Effector CD4-positive, alpha-beta T cell (primary cell): ENCODE measurements around the gene NRARP.

Source experiments
- DNase-seq: peaks from one replicate; pipeline ENCODE4 v3.0.0-alpha.2; 2020

The NRARP gene

DNA sequence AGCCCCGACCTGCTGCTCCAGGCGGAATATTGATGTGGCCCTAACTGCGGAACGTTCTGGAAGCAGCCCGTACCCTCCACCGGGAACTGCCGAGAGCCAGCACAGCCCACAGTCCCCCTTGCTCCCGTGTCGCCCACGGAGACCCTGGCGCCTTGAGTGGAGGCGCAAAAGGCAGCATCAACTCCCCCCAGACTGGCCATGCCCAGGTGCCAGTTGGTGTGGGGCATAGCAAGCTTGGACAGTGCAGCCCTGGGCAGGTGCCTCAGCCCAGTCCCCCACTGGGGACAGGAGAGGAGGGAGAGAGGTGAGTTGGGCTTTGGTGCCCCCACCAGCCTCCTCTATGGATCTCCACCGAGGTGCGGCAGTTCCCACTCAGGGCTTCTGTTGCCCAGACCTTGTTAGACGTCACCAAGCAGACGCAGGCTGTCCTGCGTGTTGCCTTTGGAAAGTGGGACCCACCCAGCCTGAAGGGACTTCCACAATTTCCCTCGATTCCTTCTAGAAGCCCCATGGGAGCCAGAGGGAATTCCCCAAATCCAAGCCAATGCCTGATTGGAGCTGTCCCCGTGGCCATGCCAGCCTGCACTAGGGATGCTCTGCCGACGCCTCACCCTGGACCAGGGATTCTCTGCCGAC is 19.8 kb upstream of the NRARP start:
- DNase-seq: no peak

DNA sequence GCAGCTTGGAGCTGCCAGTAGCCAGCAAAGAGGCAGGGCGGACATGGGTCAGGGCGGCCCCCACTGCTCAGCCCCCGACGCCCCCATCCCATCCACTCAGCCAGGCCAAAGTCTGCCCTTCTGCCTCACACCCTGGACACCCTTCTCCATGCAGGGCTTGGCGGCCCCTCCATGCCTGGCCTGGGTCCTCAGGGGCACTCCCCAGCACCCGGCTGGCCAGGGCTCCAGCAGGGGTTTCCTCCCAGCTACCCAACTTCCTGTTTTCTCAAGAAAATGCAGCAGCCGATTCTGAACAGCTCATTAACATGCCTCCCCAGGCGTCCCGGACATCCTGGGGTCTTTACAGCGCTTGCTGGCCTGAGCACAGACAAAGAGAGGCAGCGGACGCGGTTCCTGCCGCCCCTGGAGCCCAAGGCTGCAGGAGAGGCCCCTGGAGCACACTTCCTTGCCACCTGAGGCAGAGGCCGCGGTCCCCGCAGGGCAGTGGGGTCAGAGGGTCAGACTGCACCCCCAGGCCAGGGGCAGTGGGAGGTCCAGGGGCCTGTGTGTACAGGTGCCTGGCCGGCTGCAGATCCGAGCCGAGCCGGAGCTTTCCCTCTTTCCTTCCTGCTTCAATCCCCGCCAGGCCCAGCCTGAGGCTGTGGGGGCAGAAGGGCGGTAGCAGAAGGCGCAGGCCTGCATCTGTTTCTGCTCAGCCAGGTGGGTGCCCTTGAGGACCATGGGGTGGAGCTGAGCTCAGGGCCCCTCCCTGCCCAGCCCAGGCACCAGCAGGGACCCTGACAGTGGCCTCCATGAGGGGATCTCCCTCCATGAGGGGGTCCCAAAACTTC is 18.7 kb upstream of the NRARP start:
- DNase-seq: no peak

DNA sequence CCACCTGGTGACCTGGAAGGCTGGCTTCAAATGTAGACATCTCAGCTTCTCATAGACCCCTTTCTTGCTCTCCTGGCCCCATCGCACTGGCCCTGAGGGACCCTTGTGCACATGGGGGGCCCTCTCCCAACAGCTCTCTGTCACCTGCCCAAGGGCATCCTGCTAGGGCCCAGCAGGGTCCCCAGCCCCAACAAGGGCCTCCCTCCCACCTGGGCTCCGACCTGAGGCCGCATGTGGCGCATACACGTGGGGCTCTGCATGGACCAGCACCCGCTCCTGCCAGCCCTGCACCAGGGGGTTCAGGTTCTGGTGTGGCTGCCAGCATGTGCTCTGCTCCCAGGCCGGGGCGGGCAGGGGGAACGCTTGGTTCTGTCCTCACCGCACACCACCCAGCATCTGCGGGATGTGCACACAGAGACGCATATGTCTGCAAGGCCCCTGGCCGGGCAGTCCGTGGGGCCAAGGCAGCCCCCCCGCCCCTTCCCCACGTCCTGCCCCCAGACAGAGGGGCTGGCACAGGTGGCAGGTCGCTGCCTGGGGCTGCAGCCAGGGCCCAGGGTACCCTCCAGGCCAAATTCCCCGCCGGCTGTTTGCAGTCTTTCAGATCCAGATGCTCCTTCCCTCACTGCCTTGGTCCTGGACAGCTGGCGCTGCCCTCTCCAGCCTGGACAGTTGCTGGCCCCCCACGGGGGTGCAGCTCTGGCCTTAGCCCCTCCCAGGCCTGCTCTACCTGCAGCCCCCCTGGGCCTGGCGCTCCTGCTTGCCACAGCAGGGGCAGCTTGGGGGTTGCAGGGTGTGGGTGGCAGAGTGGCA is 17.9 kb upstream of the NRARP start:
- DNase-seq: no peak

DNA sequence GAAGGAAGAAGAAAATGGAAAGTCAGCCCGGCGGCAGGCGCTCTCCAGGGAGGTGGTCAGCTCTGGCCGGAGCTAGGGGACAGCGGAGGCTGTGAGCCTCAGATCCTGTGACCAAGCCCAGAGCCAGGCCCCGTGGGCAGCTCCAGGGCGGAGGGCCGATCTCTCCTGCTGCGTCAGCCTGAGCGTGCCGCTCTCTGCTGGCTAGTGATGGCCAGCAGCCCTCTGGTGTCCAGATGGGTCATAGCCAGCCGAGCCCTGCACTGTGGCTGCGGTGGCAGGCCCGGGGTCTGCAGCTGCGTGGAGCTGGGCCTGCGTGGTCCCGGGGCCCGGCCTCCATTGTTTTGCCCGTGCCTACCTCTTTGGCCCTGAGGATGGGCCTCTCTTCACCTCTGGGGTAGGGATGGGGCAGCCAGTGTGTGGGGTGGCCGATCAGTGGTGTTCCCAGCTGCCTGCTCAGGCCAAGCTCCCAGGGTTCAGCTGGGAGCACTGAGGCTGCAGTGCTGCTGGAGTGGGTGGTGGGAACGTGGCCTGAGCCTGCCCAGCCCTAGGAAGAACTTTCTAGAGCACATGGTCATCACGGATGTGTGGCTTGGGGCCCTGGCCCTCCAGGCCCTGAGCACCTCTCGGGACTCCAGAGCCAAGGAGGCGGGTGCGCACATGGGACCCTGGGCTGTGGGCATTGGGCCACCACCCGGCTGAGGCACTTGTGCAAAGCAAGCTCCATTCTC is 17.1 kb upstream of the NRARP start:
- no peak for DNase-seq

DNA sequence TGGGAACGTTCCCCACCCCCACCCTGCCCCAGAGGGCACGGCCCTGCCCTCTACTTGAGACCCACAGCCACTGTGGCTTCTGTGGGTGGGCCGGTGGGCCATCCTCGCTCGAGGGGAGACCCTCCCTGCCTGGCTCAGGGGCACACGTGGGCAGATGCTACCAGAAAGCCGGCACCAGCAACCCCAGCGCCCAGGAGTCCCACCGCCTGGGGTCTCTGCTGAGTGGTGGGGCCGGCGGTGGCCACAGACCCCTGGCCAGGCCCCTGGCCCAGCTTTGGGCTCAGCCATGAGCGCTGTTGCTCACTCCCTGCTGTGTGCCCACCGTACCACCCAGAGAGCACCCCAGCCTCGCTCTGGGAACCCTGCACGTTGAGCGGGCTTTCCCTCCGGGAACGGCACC is 16.5 kb upstream of the NRARP start:
- DNase-seq: no peak

DNA sequence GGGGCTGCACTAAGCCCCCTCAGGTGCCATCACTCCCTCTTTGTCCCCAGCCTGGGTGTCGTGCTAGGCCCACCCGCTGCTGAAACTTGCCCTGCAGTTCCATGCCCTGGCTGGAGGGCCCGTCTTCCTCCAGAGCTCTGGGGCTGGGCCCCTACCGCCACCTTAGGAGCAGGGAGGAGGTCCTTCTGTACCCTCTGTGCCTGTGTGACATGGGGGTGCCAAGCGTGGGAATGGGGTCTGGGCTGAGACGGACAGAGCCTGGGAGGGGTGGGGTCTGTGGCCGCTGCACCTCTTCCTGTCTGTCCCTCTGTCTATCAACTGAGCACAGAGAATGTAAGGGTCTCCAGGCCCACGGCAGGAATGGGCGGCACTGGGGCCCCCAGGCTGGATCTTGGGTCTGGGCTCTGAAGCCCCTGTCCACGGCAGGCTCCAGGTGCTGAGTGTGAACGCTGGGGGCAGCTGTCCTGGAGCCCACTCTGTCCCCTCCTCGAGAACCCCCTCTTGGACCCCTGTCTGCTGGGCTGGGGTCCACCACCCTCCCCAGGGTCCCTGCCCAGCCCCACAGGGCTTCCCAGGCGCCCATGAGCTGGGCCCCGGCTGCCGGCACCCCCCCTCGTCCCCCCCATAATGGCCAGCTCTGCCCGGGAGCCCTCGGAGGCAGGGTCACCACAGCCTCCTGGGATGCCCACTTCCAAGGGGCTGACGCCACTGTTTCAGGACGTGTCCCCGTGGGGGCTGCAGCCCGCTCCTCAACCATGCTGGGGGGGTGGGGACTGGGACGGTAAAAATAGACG is 15.8 kb upstream of the NRARP start:
- no peak for DNase-seq

DNA sequence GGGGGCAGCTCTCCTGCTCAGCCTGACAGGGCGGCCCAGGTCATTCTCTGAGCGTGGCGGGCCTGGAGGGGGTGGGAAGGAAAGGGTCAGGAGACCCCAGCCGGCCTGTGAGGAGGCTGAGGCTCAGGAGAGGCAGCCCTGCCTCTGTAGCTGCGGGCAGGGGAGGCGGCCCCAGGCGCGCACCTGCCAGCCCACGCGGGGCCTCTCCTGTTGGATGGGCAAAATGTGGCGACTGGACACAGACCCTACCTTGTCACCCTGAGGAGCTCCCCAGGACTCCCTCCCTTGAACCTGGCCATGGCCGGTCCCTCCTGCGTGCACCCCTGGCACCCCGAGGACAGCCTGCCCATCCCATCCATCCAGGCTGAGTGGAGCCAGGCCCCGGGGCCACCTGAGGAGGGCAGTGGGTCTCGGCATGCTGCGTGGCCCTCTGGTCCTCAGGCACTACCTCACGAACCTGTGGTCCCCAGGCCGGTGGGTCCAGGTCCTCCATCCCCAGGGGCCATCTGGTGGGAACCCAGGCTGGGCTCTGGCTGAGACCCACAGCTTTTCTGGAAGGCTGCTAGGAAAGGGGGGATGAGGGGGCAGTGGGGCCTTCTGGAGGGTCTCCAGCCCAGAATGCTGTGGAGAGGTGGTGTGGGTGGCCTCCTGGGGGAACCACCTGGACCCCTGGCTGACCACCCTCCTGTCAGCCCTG is 15.1 kb upstream of the NRARP start:
- DNase-seq: no peak

DNA sequence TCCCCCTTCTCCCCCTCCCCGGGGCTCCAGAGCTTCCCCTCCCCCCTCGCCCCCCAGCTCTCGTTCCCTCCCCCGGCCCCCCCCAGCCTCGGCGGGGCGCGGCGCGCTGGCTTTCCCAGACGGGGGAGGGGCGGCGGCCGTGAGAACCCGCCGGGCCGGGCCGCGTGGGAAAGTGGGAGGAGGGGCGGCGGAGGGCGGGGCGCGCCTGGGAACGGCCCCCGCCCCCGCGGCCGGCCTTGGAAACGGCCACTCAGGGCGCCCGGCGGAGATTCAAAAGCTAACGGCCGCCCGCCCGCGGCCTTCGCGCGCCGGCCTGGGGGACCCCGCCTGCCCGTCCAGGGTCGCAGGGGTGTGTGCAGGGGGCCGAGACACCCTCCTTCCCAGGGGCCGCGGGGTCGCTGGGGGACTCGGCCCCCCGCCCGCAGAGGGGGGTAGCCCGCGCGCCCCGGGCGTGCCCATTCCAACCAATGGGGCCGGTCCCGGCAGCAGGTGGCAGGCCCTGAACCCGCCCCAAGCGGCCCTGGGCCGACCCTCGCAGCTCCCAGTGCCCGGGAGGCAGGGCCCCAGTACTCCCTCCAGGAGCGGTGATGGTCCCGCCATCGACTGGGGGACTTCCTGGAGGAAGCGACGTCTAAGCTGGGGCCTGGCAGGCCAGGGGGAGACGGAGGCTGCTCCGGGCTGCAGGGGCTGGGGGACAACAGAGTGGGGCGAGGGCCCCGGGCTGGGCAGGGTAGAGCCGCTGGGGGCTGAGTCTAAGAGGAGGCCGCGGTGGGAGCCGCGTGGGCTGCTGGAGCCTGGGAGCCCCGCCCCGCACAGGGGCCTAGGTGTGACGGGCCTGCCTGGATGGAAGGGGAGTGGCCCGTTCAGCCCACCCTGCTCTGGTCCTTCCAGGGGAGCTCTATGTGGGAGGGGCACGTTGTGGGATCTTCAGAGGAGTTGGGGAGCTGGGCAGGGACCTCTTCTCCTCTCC is 14.2 kb upstream of the NRARP start:
- no peak for DNase-seq

DNA sequence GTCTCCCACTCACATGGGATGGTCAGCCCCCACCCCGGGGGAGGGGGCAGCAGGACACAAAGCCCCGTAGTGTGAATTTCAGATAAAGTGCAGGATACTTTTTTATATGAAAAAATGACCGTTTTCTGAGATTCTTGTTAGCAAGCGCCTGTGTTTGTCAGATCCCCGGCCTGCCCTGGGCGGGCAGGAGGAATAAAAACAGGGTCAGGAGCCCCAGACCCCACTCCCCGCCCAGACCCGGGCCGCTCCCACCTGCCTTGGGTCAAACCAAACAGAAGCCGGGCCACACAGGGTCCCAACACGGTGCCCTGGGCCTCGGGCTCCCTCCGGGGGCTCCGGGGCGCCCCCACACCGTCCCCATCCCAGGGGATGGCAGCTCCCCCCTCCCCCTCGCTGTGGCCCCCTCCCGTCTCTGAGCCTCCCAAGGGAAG is 13.5 kb upstream of the NRARP start:
- no peak for DNase-seq

DNA sequence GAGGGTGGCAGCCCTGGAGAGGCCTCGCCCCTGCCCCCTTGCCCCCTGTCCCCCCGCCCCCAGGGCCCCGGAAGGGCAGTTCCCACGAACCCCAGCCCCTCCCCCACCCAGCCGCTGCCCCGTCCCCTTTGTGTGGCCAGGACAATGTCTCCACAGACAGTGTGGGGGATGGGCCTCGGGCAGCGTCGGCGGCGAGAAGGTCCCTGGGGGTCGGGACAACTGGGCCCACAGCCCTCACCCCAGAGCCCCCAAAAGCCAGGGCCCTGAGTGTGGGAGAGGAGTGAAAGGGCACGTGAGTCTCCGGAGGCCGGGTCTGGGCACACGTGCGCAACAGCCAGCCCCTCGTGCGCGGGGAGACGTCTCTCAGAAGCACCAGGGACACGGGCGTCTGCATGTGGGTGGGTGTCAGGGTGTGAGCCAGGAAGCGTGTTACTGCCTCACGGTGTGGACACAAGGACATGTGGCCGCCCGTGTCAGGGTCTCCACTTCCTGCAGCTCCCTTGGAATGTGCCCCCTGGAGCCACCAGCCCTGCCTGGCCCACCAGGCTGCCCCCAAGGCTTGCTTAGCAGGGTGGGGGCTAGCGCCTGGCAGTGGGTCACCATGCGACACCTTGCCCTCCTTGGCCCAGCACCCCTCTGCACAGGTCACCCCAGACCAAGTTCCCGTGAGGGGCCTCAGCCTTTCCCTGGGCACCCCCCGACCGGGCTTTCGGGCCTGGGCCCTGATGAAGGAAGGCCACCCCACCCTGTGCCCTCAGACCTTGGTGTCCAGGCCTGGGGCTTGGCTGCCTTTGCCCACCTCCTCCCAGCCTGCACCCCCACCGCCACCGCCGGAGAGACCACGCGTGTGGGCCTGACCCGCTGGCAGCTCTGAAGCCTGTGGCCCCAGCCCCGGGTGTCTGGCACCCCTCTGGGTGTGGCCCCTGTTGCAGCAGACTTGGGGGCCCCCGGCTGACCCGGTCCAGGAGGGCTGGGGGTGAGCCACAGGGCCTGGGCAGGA is 12.8 kb upstream of the NRARP start:
- no peak for DNase-seq

DNA sequence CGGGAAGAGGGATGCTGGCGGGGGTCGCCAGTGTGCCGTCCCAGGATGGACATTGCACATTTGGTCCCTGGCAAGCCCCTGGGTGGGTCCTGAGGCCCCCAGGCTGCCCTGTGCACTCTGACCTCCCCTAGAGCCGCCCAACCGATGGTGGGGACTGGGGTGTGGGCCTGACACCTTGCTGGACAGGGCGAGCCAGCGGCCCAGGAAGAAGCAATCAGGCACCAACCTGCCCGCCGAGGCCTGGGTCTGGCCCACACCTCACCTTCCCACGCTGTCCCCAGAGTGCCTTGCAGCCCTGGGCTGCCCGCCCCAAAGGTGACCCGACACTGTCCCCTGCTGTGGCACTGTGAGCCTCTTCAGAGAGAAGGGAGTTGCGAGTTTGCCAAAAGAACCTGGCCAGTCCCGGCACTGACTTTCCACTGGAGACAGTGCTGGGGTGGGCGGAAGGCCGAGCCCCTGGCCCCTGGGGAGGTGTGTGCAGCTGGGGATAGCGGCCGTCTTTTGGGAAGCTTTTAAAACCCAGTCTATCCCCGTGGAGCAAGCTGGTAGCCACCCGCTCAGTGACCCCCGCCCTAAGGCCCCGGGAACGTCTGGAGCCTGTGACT is 12.0 kb upstream of the NRARP start:
- no peak for DNase-seq

DNA sequence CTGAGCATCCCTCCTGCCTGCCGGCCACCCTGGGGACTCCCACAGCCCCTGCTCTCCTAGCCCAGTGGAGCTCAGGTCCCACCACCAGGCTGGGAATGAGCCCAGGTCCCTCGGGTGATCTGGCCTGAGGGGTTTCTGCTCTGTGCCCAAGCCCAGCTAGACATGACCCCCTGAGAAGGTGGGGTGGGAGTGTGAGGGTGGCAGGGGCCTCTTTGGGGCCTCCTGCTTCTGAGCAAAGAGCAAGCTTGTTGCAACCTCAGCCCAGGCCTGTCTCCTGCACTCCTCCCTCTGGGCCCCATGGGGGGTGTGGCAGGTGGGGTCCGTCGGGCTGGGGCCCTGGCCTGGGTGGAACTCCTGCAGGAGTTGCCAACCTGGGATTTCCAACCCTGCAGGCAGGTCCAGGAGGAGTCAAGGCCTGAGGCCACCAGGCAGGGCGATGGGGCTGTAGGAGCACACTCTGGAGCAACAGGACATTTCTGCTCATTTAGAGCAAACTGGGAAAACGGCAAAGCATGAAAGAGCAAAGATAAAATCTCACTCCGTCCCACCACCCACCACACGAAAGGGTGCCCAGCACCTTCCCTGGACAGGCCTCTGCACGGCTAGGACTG is 11.4 kb upstream of the NRARP start:
- DNase-seq: no peak

DNA sequence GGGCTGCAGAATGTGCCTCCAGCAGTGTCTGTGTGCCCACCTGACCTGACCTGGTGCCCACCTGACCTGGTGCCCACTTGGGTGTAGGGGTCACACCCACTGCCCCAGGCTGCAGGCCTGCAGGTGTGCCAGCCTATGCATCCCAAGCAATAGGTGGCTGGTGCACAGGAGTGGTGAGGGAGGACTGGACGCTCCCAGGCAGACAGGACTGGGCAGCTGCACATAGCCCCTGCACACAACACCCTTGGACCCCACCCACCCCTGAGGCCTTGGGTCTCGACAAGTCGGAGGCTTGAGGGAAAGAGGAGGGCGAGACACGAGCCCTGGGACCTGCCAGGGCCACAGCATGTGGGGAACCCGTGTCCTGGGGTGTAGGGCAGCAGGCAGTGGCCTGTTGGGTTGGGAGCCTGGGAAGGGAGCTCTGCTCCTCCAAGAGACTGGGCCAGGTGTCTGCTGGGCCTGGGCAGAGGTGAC is 10.8 kb upstream of the NRARP start:
- DNase-seq: no peak

DNA sequence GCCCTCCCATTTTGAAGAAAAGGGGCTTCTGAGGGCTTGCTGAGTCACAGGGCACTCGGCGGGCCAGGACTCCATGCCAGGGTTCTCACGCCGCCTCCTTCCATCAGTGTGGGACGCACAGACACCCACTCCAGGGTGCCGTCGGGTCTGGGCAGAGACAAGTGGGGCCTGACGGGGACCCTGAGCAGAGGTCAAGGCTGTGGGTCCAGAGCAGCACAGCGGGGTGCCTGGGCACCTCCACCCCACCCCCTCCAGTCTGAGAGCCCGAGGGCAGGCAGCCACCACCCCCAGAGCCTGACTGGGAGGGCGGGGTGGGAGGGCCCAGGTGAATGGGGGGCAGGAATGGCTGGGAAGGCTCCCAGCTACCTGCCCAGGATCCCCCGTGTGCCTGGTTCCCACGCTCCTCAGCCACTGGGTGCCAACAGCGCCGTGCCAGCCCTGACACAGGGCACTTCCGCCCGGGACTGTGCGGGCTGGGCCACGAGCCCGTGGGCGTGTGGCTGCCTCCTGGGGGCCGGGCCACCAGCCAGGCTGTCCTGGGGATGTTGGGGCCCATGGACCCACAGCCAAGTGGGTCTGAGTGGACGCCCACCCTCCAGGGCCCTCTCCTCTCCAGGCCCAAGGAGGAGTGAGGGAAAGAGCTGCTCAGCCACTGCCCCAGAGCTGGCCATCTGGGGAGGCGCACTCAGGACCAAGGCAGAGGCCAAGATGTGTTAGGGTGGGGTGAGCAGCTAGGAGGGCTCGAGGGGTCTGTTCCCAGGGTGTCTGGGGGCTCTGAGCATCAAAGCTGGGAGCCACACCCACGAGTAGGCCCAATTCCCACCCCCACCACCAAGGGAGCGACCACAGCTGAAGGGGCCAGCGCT is 10.1 kb upstream of the NRARP start:
- no peak for DNase-seq

DNA sequence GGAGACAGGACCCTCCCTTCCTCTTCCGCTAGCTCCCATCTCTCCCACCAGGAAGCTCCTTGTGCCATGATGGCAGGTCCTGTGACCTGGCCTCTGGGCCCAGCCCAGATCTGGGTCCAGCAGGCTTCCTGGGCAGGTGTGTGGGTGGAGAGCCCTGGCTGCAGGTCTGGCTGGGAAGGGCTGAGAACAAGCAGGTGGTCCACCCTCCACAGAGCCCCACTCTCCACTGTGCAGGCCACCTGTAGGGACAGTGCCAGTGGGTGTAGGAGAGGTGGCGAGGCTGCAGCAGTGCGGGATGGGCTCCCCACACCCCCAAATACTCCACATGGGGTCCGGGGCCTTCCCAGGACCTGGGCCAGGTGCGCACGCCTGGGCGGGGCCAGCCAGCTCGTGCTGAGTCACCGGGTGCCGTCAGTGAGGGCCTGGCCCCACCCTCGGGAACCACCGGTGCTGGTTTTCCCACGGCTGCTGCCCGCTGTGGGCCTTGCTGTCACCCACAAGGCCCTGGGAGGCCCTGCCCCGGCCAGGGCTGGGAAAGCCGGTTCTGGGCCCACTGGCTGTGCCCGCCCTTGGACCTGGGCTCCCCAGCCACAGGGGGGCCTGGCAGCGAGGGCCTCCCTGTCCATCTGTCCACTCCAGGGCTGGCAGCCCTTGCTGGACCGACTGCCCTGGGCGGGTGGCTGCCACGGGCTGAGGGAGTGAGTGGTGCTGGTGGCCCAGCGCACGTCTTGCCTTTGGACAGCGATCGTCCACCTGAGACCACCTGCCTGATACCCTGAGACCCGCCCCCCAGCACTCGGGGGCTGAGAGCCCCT is 9.3 kb upstream of the NRARP start:
- DNase-seq: no peak
